Posterior cingulate gyrus (tissue), 11 donors: ENCODE measurements around the gene CD244.
"Not testable (repeated sequence)": the region's sequence is repeated elsewhere in the genome, so short reads cannot be mapped to it uniquely, and the experiment has no call there.

Experiments used
- DNase-seq, 10 donors: peaks; one replicate each; pipeline versions ENCODE4 v3.0.0 to v3.0.0-alpha.2; 2020 to 2021; ENCODE audit warnings: mixed read lengths in 3 of 10
- intact Hi-C: fragments of 100-400 bp; cut with DNase I; formaldehyde crosslinking; loops from one replicate; pipeline ENCODE4 v1.15.1; 2023

The CD244 gene

DNA sequence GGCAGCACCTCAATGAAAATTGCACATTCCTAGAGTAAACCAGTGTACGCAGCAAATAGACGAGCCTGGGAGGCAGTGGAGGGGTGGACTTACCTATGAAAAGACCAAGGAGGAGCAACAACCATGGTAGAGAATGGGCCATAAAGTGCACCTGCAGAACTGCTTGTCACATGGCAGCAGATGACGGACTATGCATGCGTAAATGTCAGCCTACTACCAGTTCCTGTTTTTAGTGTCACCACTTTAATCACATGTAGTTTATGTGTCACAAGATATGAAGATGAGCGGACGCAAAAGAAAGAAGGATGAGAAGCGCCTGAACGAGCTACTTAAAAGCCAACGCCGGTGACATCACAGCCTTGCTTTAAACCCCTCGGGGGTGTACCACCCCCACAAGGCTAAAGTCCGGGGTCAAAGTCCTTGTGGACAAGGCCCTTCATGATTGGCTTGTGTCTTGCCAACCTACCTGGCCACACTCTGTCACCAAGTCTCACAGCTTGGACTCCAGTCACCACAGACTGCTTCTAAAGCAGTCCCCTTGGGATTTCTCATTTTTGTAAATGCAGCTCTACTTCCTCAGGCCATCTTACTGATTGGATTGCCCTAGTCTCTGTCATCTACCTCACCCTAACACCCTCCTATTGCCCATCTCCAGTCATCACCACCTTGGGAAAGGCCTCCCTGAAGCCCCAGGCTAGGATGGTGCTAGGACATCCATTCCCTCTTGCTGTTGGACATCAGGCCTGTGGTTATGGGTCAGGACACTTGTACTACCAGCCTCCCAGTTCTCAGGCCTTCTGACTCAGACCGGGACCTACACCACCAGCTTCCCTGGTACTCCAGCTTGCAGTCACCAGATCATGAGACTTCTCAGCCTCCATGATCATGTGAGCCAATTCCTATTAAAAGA is 72.7 kb downstream of the CD244 start:
- intact Hi-C loops, result no loop called here
- DNase-seq, result no peak

- intact Hi-C loops, result no loop called here
- DNase-seq, result no peak
Observed at GRCh38 chr1:160789051-160789701, 73.5 kb downstream of the CD244 start.

DNA sequence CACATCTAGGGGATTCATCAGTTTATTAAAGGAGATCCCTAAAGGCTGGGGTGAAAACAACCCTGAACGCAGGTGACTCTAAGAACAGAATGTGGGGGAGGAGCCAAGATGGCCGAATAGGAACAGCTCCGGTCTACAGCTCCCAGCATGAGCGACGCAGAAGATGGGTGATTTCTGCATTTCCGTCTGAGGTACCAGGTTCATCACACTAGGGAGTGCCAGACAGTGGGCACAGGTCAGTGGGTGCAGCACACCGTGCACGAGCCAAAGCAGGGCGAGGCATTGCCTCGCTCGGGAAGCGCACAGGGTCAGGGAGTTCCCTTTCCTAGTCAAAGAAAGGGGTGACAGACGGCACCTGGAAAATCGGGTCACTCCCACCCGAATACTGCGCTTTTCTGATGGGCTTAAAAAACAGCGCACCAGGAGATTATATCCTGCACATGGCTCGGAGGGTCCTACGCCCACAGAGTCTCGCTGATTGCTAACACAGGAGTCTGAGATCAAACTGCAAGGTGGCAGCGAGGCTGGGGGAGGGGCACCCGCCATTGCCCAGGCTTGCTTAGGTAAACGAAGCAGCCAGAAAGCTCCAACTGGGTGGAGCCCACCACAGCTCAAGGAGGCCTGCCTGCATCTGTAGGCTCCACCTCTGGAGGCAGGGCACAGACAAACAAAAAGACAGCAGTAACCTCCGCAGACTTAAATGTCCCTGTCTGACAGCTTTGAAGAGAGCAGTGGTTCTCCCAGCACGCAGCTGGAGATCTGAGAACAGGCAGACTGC is 79.5 kb downstream of the CD244 start:
- intact Hi-C loops, result not testable (repeated sequence)

DNA sequence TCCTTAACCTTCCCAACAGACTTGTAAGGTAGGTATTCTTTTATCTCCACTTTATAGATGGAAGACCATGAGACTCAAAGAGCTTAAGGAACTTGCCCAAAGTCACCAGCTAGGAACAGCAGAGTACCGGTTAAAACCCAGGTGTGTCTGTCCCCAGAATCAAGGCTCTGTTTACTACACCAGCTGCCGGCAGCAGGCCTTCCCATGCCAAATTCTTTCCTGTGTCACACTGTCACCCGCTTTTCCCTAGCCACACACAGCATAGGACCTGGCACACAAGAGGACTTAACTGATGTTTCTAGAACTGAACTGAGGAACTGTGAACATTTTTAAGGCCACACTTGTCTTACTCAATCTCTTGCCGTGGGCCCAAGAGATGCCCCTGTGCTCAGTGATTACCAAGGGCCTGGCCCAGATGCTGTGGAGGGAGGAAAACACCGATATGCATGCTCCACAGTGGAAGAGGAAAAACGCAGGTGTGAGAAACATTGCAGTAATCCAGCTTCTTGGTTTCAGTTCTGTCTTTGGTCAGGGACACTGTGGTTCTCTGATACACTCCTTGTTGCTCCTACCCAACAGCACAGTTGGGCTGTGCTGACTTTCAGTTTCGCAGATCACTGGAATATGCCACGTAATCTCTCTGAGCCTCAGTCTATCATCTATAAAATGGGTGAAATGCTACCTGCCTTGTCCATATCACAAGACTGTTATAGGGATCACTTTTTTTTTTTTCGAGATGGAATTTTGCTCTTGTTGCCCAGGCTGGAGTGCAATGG is 80.6 kb downstream of the CD244 start:
- intact Hi-C loops, result no loop called here
- DNase-seq, result no peak

More for the DNA sequence above, 79.5 kb downstream of the CD244 start:
- not testable (repeated sequence) for DNase-seq

DNA sequence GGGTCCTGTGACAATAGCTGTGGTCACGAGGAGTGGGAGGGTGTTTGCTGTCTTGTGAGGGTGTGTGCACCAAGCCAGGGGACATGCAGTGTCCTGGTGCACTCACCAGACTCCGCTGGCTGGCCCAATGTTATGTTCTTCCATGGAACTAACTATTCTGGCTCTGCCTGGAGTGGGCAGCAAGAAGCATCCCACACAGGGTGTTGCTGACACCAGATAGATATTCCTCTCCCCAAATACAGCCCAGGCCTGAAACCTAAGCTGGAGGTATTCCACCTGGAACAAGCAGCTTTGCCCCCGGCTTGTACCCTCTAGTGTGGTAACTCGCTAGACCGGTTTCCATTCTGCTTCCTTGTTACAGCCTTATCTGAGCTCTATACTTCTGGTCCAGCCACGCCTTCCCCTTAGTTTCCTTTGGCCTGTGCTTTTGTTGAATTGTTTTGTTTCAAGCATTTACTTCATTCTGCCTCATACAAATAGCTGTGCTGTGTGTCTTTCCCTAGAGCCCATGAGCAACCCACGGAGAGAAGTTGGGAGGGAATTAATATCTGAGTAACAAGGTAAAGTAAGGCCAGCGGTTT is 81.4 kb downstream of the CD244 start:
- DNase-seq, result no peak
- intact Hi-C loops, result no loop called here

GRCh38 chr1:160780398-160780755 is 82.3 kb downstream of the CD244 start:
- DNase-seq, result no peak
- intact Hi-C loops, result no loop called here
